Prostate gland (tissue), 2 donors: ENCODE measurements around the gene RETREG3. TPM values are rescaled to one million over a fixed set of nuclear protein-coding genes. Genes with fewer than 3 reads are reported as not detected.

Source experiments
- DNase-seq: peaks from one replicate; pipeline ENCODE4 v3.0.0-alpha.2; 2019; ENCODE audit warnings: low spot score
- H3K27ac ChIP-seq, 2 donors: fragments of 200-600 bp; sonication (generic); 2 replicates each; pipeline ENCODE4 v1.5.1; 2017 to 2019
- H3K27me3 ChIP-seq: fragments of 200-600 bp; sonication (generic); replicated peaks from 2 replicates; pipeline ENCODE4 v1.5.1; 2019; ENCODE audit not compliant: insufficient read depth
- H3K36me3 ChIP-seq, 2 donors: fragments of 200-600 bp; sonication (generic); 1 replicate in 1 of 2; 2 replicates in 1 of 2; pipeline versions ENCODE4 v1.5.1 to v1.8.1; 2017 to 2019
- H3K4me1 ChIP-seq: fragments of 200-600 bp; sonication (generic); replicated peaks from 2 replicates; pipeline ENCODE4 v1.5.1; 2019
- H3K4me3 ChIP-seq, 2 donors: fragments of 200-600 bp; sonication (generic); 2 replicates each; pipeline ENCODE4 v1.5.1; 2017 to 2019
- H3K9me3 ChIP-seq: fragments of 200-600 bp; sonication (generic); 2 replicates; pipeline ENCODE4 v1.5.1; 2017
- POLR2A ChIP-seq: fragments of 450-650 bp; IDR thresholded peaks from one replicate; pipeline ENCODE4 v1.6.1; 2016; ENCODE audit warnings: antibody characterized with exemption, mild to moderate bottlenecking
- POLR2AphosphoS5 ChIP-seq: sonication (generic); formaldehyde crosslinking; IDR thresholded peaks from one replicate; pipeline ENCODE4 v1.6.1; 2017; ENCODE audit warnings: antibody characterized with exemption
- WGBS: methylation state at CpG from one replicate; pipeline ENCODE4 v1.1.5; 2018; 5-methylcytosine and 5-hydroxymethylcytosine counted together
- intact Hi-C: fragments of 100-400 bp; cut with DNase I; formaldehyde crosslinking; loops from one replicate; pipeline ENCODE4 v1.14.2; 2022
- total RNA-seq, 2 donors: library from RNA; depleted of rRNA; stranded (reverse); fragments of >200 nt; gene quantifications; one replicate each; pipeline ENCODE4 v1.1.0, GENCODE V29; 2016
- TF ChIP-seq, protein P1 (sequence below), 4 experiments: fragments of 200-600 bp in 2 of 4; fragments of 450-650 bp in 2 of 4; sonication (generic) in 2 of 4; IDR thresholded peaks; 1 replicate in 3 of 4; 2 replicates in 1 of 4; pipeline ENCODE4 v1.5.1; 2016 to 2019; ENCODE audit warnings: antibody characterized with exemption in 4 of 4, mild to moderate bottlenecking in 2 of 4, moderate library complexity in 2 of 4

The RETREG3 gene
- total RNA-seq, 2 donors from 2014 or later, result 92.8 to 126 TPM

DNA sequence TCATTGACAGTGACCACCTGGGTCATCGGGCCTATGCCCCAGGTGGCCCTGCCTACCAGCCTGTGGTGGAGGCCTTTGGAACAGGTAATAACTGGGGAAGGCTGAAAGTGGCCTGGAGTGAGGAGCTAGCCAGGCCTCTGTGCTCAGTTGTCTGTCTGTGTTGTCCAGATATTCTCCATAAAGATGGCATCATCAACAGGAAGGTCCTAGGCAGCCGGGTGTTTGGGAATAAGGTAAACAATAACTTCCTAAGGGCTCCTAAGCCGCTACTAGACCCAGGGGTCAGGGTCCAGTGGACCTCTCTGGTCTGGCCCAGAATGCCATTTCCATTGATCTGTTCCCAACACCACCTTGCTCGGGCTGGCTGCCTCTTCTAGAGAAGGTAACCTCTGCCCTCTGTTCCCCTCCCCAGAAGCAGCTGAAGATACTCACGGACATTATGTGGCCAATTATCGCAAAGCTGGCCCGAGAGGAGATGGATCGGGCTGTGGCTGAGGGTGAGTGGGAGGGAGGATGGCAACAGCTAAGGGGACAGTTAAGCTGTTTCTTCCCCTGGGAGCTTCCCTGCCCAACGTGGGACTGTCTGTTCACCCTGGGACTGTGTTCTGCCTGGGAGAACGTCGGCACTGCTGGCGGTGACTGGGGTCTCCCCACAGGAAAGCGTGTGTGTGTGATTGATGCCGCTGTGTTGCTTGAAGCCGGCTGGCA, 44.2 kb downstream of the RETREG3 start:
- no peaks in the 10 kb centered on the region for H3K9me3 ChIP-seq
- H3K27me3 ChIP-seq, result no peaks in the 10 kb centered on the region
- 86% methylated on average over 15 of the region's 15 CpGs for WGBS
- no peak overlapping the region for H3K27ac ChIP-seq
- no peak for DNase-seq
- TF ChIP-seq POLR2AphosphoS5, result no peak
- TF ChIP-seq, protein P1, sequence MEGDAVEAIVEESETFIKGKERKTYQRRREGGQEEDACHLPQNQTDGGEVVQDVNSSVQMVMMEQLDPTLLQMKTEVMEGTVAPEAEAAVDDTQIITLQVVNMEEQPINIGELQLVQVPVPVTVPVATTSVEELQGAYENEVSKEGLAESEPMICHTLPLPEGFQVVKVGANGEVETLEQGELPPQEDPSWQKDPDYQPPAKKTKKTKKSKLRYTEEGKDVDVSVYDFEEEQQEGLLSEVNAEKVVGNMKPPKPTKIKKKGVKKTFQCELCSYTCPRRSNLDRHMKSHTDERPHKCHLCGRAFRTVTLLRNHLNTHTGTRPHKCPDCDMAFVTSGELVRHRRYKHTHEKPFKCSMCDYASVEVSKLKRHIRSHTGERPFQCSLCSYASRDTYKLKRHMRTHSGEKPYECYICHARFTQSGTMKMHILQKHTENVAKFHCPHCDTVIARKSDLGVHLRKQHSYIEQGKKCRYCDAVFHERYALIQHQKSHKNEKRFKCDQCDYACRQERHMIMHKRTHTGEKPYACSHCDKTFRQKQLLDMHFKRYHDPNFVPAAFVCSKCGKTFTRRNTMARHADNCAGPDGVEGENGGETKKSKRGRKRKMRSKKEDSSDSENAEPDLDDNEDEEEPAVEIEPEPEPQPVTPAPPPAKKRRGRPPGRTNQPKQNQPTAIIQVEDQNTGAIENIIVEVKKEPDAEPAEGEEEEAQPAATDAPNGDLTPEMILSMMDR (IDR thresholded peaks at IDR 0.05), result no peak
- no peak for TF ChIP-seq POLR2A
- peaks cover 0 to 8% of the 10 kb centered on the region in 2 donors for H3K36me3 ChIP-seq
- H3K4me1 ChIP-seq, result peaks cover 28% of the 10 kb centered on the region
- no peak overlapping the region for H3K4me3 ChIP-seq
- intact Hi-C loops, result no loop called here

DNA sequence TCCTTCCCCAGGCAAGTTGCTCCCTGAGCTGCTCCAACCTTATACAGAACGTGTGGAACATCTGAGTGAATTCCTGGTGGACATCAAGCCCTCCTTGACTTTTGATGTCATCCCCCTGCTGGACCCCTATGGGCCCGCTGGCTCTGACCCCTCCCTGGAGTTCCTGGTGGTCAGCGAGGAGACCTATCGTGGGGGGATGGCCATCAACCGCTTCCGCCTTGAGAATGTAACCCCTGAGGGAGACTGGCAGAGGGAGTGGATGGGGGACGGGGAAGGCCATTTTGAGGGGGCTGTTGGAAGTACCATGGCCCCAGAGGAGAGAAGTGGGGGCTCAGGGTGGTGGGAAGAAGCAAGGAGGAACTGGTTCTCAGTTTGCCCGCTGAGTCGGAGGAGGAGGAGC, 45.2 kb downstream of the RETREG3 start:
- H3K36me3 ChIP-seq, result peaks cover 0 to 8% of the 10 kb centered on the region in 2 donors
- H3K27ac ChIP-seq, result no peak overlapping the region
- 84% methylated on average over 9 of the region's 9 CpGs for WGBS
- intact Hi-C loops, result no loop called here
- no peak overlapping the region for H3K4me3 ChIP-seq
- no peaks in the 10 kb centered on the region for H3K27me3 ChIP-seq
- TF ChIP-seq POLR2AphosphoS5 (no peak), POLR2A (no peak)
- DNase-seq, result no peak
- peaks cover 28% of the 10 kb centered on the region for H3K4me1 ChIP-seq
- no peaks in the 10 kb centered on the region for H3K9me3 ChIP-seq

DNA sequence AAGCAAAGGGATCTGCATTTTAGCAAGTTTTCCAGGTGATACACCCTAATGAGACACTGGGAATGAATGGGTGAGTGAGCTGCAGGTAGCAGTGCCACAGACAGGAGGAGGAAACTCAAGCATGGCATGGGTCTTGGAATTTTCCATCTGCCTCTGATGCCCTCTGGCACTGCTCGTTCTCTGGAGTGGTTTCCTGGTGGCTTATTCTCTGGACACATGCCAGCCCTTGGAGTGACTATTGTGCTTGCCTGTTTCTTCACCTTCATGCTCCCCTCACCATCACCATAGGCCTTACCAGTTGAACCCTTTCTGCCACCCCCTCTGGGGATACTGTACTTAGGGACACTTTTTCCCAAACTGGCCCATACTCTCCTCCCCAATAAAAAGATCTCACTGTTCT, 45.6 kb downstream of the RETREG3 start:
- WGBS, result 10% methylated on average over 1 of the region's 1 CpG
- no peak for DNase-seq
- intact Hi-C loops, result no loop called here

DNA sequence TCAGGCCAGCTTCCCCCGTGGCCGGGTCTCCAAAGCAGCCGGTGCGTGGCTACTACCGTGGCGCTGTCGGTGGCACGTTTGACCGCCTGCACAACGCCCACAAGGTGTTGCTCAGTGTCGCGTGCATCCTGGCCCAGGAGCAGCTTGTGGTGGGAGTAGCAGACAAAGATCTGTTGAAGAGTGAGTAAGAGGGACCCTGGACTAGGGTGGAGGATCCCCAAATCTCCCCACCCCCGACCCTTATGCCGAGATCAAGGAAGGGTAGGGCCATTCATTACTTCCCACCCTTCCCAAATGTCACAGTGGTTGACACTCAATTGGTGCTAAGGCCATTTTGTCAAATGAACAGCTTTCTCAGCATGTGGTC, 46.0 kb downstream of the RETREG3 start:
- 72% methylated on average over 10 of the region's 14 CpGs for WGBS
- Histone ChIP-seq H3K27ac (peak overlapping the region; percentile 77 to 79), H3K4me1 (peaks cover 24% of the 10 kb centered on the region), H3K4me3 (peak overlapping the region; percentile 73 to 82), H3K27me3 (no peaks in the 10 kb centered on the region), H3K36me3 (peaks cover 0 to 8% of the 10 kb centered on the region in 2 donors), H3K9me3 (no peaks in the 10 kb centered on the region)
- intact Hi-C loops, result no loop called here
- DNase-seq, result no peak
- TF ChIP-seq POLR2AphosphoS5 (no peak), POLR2A (no peak)
- TF ChIP-seq, protein P1 (IDR thresholded peaks at IDR 0.05), result no peak

More for the DNA sequence above, 45.6 kb downstream of the RETREG3 start:
- peaks cover 28% of the 10 kb centered on the region for H3K4me1 ChIP-seq
- H3K27ac ChIP-seq, result peak overlapping the region in 1 of 2 donors; percentile 79
- peaks cover 0 to 8% of the 10 kb centered on the region in 2 donors for H3K36me3 ChIP-seq
- H3K9me3 ChIP-seq, result no peaks in the 10 kb centered on the region
- no peaks in the 10 kb centered on the region for H3K27me3 ChIP-seq
- H3K4me3 ChIP-seq, result peak overlapping the region in 1 of 2 donors; percentile 82
- no peak for TF ChIP-seq POLR2AphosphoS5
- TF ChIP-seq POLR2A, result no peak

DNA sequence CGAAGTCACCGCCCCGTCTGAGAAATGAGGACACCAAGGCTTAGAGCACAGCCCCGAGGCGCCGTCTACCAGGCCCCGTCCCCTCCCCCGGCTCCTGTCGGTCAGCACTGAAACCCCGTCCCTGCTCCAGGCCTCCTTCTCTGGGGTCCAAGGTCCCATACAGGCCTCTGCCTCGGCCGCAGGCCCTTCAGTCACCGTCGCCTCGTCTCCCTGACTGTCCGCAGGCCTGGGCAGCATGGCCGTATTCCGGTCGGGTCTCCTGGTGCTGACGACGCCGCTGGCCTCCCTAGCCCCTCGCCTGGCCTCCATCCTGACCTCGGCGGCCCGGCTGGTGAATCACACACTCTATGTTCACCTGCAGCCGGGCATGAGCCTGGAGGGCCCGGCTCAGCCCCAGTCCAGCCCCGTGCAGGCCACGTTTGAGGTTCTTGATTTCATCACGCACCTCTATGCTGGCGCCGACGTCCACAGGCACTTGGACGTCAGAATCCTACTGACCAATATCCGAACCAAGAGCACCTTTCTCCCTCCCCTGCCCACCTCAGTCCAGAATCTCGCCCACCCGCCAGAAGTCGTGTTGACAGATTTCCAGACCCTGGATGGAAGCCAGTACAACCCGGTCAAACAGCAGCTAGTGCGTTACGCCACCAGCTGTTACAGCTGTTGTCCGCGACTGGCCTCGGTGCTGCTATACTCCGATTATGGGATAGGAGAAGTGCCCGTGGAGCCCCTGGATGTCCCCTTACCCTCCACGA, 46.6 kb downstream of the RETREG3 start:
- intact Hi-C loops, result no loop called here
- H3K36me3 ChIP-seq, result peaks cover 0 to 8% of the 10 kb centered on the region in 2 donors
- H3K4me3 ChIP-seq, result peak overlapping the region; percentile 73 to 82
- H3K4me1 ChIP-seq, result peaks cover 20% of the 10 kb centered on the region
- TF ChIP-seq, protein P1 (IDR thresholded peaks at IDR 0.05), result no peak
- no peak for TF ChIP-seq POLR2A
- no peak for TF ChIP-seq POLR2AphosphoS5
- H3K27me3 ChIP-seq, result no peaks in the 10 kb centered on the region
- DNase-seq, result no peak
- 5% methylated on average over 47 of the region's 48 CpGs for WGBS
- no peaks in the 10 kb centered on the region for H3K9me3 ChIP-seq
- peak overlapping the region; percentile 77 to 79 for H3K27ac ChIP-seq
